Right atrium auricular region (tissue), 2 donors: ENCODE data around the gene SIRT7. TPM values are rescaled to one million over a fixed set of nuclear protein-coding genes. Genes with fewer than 3 reads are reported as not detected.

Source experiments
- DNase-seq: peaks from one replicate; pipeline ENCODE4 v3.0.0-alpha.2; 2019; ENCODE audit warnings: low spot score
- H3K27ac ChIP-seq, 2 donors: fragments of 200-600 bp; sonication (generic); 1 replicate in 1 of 2; 2 replicates in 1 of 2; pipeline ENCODE4 v1.5.1; 2016 to 2019
- H3K27me3 ChIP-seq, 2 donors: fragments of 200-600 bp; sonication (generic); one replicate each; pipeline versions ENCODE4 v1.5.1 to v1.6.0; 2017 to 2019
- H3K36me3 ChIP-seq: fragments of 200-600 bp; sonication (generic); one replicate; pipeline ENCODE4 v1.5.1; 2016
- H3K4me1 ChIP-seq, 2 donors: fragments of 200-600 bp; sonication (generic); one replicate each; pipeline versions ENCODE4 v1.5.1 to v1.6.0; 2017 to 2019
- H3K4me3 ChIP-seq, 2 donors: fragments of 200-600 bp; sonication (generic); 1 replicate in 1 of 2; 2 replicates in 1 of 2; pipeline ENCODE4 v1.5.1; 2017 to 2019; ENCODE audit warnings: mild to moderate bottlenecking in 1 of 2, moderate library complexity in 1 of 2
- H3K9me3 ChIP-seq, 2 donors: fragments of 200-600 bp; sonication (generic); one replicate each; pipeline ENCODE4 v1.5.1; 2019
- CTCF ChIP-seq, 2 donors: fragments of 200-600 bp; sonication (generic); IDR thresholded peaks; one replicate each; pipeline ENCODE4 v1.5.1; 2019; ENCODE audit warnings: antibody characterized with exemption in 2 of 2
- total RNA-seq, 2 donors: library from RNA; depleted of rRNA; stranded (reverse); fragments of >200 nt; gene quantifications; one replicate each; pipeline ENCODE4 v1.1.0, GENCODE V29; 2016

SIRT7 gene
- total RNA-seq, 2 donors from 2014 or later = 2.8 to 4.9 TPM

GRCh38 chr17:81885454-81885853, 32.5 kb downstream of the SIRT7 start:
- no peak for TF ChIP-seq CTCF (IDR thresholded peaks at IDR 0.05)
- Histone ChIP-seq H3K4me3 (no peak overlapping the region), H3K36me3 (peaks cover 51% of the 10 kb centered on the region), H3K9me3 (no peaks in the 10 kb centered on the region), H3K4me1 (peaks cover 0 to 17% of the 10 kb centered on the region in 2 donors), H3K27me3 (no peaks in the 10 kb centered on the region), H3K27ac (no peak overlapping the region)
- DNase-seq = no peak

GRCh38 chr17:81884968-81885367, 33.0 kb downstream of the SIRT7 start:
- H3K27ac ChIP-seq = no peak overlapping the region
- no peak for DNase-seq
- no peak for TF ChIP-seq CTCF (IDR thresholded peaks at IDR 0.05)
- H3K4me1 ChIP-seq = peaks cover 0 to 12% of the 10 kb centered on the region in 2 donors
- no peaks in the 10 kb centered on the region for H3K27me3 ChIP-seq
- peaks cover 47% of the 10 kb centered on the region for H3K36me3 ChIP-seq
- H3K9me3 ChIP-seq = no peaks in the 10 kb centered on the region
- no peak overlapping the region for H3K4me3 ChIP-seq

- DNase-seq = no peak
- H3K9me3 ChIP-seq = no peaks in the 10 kb centered on the region
- H3K36me3 ChIP-seq = peaks cover 46% of the 10 kb centered on the region
- peaks cover 0 to 8% of the 10 kb centered on the region in 2 donors for H3K4me1 ChIP-seq
- no peak overlapping the region for H3K4me3 ChIP-seq
- no peak overlapping the region for H3K27ac ChIP-seq
- no peak for TF ChIP-seq CTCF (IDR thresholded peaks at IDR 0.05)
- H3K27me3 ChIP-seq = no peaks in the 10 kb centered on the region
Observed at GRCh38 chr17:81884520-81884919, 33.5 kb downstream of the SIRT7 start.

GRCh38 chr17:81879121-81879520, 38.9 kb downstream of the SIRT7 start:
- Histone ChIP-seq H3K4me1 (no peaks in the 10 kb centered on the region), H3K27me3 (no peaks in the 10 kb centered on the region), H3K36me3 (peaks cover 13% of the 10 kb centered on the region), H3K27ac (no peak overlapping the region), H3K9me3 (no peaks in the 10 kb centered on the region), H3K4me3 (no peak overlapping the region)
- DNase-seq = no peak
- TF ChIP-seq CTCF (IDR thresholded peaks at IDR 0.05) = no peak

- TF ChIP-seq CTCF (IDR thresholded peaks at IDR 0.05) = no peak
- peaks cover 13% of the 10 kb centered on the region for H3K36me3 ChIP-seq
- no peaks in the 10 kb centered on the region for H3K4me1 ChIP-seq
- DNase-seq = no peak
- no peaks in the 10 kb centered on the region for H3K27me3 ChIP-seq
- H3K9me3 ChIP-seq = no peaks in the 10 kb centered on the region
- H3K27ac ChIP-seq = no peak overlapping the region
- H3K4me3 ChIP-seq = no peak overlapping the region
Observed at GRCh38 chr17:81878294-81878693, 39.7 kb downstream of the SIRT7 start.

GRCh38 chr17:81877569-81877968, 40.4 kb downstream of the SIRT7 start:
- Histone ChIP-seq H3K4me1 (peaks cover 0 to 3% of the 10 kb centered on the region in 2 donors), H3K27me3 (no peaks in the 10 kb centered on the region), H3K4me3 (no peak overlapping the region), H3K36me3 (peaks cover 13% of the 10 kb centered on the region), H3K27ac (no peak overlapping the region), H3K9me3 (no peaks in the 10 kb centered on the region)
- no peak for DNase-seq
- no peak for TF ChIP-seq CTCF (IDR thresholded peaks at IDR 0.05)
